Activated T-cell treated with anti-CD3 and anti-CD28 coated beads, Interleukin-2, amount 50 U/mL, for 72 hours (primary cell): ENCODE data around the gene TBC1D19. TPM values are rescaled to one million over a fixed set of nuclear protein-coding genes. Genes with fewer than 3 reads are reported as not detected.
"Not testable (repeated sequence)": the region's sequence is repeated elsewhere in the genome, so short reads cannot be mapped to it uniquely, and the experiment has no call there.

ENCODE experiments used
- ATAC-seq, 2 donors: fragments of 150-1000 bp; cut with Tn5 transposase; replicated peaks in 1 of 2; 2 replicates each; pipeline ENCODE4 v1.10.0; 2021; ENCODE audit warnings: moderate library complexity in 2 of 2, mild to moderate bottlenecking in 1 of 2
- DNase-seq, 2 donors: peaks; one replicate each; pipeline ENCODE4 v3.0.0; 2021 to 2022; ENCODE audit warnings: mixed read lengths in 1 of 2
- H3K27ac Mint-ChIP-seq: one replicate; pipeline ENCODE4 v1.8.0; 2022; ENCODE audit warnings: mild to moderate bottlenecking, moderate library complexity, mixed read lengths
- H3K27me3 Mint-ChIP-seq: one replicate; pipeline ENCODE4 v1.8.0; 2022; ENCODE audit warnings: low read depth, mixed read lengths
- H3K36me3 Mint-ChIP-seq, 2 donors: one replicate each; pipeline ENCODE4 v1.8.0; 2022; ENCODE audit warnings: mixed read lengths in 2 of 2, mild to moderate bottlenecking in 1 of 2; ENCODE audit not compliant: insufficient read depth in 2 of 2
- H3K4me1 Mint-ChIP-seq: one replicate; pipeline ENCODE4 v1.8.0; 2022; ENCODE audit warnings: low read depth, mixed read lengths
- H3K4me3 Mint-ChIP-seq, 2 donors: one replicate each; pipeline ENCODE4 v1.8.0; 2022; ENCODE audit warnings: mild to moderate bottlenecking in 2 of 2, mixed read lengths in 2 of 2, moderate library complexity in 2 of 2
- H3K9me3 Mint-ChIP-seq, 2 donors: one replicate each; pipeline ENCODE4 v1.8.0; 2022; ENCODE audit warnings: mixed read lengths in 2 of 2
- total RNA-seq, 2 donors: library from RNA; stranded (reverse); gene quantifications; one replicate each; pipeline ENCODE4 v1.2.3, GENCODE V29; 2022

The TBC1D19 gene
- total RNA-seq, 2 donors from 2014 or later = 7.6 to 7.9 TPM

DNA sequence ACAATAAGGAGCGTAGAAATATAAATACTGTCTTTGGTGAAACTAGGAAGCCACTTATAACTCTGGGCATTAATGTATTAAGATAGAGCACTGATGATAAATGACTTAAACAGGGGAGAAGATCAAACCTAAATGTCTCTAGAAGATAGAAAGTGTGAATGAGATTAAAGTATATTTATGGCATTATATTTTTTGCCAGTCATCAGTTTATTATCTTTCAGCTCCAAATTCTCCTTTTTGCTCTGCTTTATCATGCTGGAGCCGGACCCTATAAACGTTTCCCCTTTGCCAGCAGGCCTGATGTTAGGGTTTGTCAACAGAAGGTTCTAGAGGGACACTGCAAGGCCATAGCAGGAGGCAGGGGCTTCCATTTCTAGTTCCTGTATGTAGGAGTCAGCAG is 76.4 kb downstream of the TBC1D19 start:
- no peak for ATAC-seq
- H3K27ac Mint-ChIP-seq = no peak overlapping the region
- peaks cover 2 to 9% of the 10 kb centered on the region in 2 donors for H3K36me3 Mint-ChIP-seq

DNA sequence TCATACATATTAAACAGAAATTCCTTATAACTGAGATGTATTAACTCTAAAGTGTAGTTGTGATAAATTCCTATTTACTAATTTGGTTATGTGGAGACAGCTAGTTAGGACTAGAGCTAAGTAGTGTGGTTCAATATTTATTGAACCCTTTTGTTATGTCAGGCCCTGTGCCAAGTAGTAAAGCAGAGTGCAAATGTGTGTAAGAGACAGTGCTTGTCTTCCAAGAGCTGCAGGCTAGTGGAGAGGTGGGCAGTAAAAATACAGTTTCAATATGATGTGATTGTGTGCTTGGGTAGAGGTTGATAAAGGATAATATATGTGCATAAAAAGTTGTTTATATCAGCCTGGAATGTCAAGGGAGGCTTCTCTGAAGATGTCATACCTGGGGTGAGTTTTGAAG is 80.0 kb downstream of the TBC1D19 start:
- Mint-ChIP-seq H3K9me3 (no peaks in the 10 kb centered on the region), H3K4me1 (no peaks in the 10 kb centered on the region), H3K27ac (no peak overlapping the region), H3K4me3 (no peak overlapping the region), H3K27me3 (no peaks in the 10 kb centered on the region), H3K36me3 (no peaks in the 10 kb centered on the region)
- DNase-seq (no peak), ATAC-seq (no peak)

More for the DNA sequence above, 76.4 kb downstream of the TBC1D19 start:
- peaks cover 3% of the 10 kb centered on the region in 2 donors for H3K9me3 Mint-ChIP-seq
- DNase-seq = no peak
- H3K4me3 Mint-ChIP-seq = no peak overlapping the region
- H3K4me1 Mint-ChIP-seq = no peaks in the 10 kb centered on the region
- no peaks in the 10 kb centered on the region for H3K27me3 Mint-ChIP-seq

DNA sequence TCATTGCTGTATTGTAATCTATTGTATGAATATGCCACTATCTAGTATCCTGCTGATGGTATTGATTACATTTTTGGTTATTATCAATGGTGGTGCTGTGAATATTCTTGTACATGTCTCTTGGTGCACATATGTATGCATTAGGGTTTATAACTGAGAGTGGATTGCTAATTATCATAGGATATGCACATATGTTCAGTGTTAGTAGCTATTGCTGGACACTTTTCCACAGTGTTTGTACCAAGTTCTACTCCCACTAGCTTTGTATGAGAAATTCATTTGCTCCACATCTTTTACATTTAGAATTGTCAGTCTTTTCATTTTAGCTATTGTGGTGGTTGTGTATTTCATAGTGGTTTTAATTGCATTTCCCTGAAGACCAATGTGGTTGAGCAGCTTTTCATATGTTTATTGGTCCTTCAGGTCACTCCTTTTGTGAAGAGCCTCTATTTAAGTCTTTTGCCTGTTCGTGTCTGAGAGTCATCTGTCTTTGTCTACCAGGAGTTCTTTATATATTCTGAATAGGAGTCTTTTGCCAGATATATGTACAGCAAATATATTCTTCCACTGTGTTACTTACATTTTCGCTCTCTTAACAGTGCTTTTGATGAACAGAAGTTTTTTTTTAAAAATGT is 87.1 kb downstream of the TBC1D19 start:
- DNase-seq (no peak), ATAC-seq (no peak)
- H3K27me3 Mint-ChIP-seq = no peaks in the 10 kb centered on the region
- no peaks in the 10 kb centered on the region for H3K9me3 Mint-ChIP-seq
- H3K36me3 Mint-ChIP-seq = no peaks in the 10 kb centered on the region
- no peak overlapping the region for H3K27ac Mint-ChIP-seq
- no peaks in the 10 kb centered on the region for H3K4me1 Mint-ChIP-seq
- no peak overlapping the region for H3K4me3 Mint-ChIP-seq

DNA sequence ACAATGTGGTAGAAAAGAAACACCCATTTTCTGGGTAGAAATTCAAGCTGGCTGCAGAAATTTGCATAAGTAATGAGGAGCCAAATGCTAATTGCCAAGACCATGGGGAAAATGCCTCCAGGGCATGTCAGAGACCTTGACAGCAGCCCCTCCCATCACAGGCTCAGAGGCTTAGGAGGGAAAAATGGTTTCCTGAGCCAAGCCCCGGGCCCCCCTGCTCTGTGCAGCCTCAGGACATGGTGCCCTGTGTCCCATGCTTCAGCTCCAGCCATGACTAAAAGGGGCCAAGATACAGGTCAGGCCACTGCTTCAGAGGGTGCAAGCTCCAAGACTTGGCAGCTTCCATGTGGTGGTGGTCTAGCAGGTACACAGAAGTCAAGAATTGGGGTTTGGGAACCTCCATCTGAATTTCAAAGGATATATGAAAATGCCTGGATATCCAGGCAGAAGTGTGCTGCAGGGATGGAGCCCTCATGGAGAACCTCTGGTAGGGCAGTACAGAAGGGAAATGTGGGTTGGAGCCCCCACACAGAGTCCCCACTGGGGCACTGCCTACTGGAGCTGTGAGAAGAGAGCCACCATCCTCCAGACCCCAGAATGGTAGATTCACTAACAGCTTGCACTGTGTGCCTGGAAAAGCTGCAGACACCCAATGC is 95.3 kb downstream of the TBC1D19 start:
- not testable (repeated sequence) for H3K27me3 Mint-ChIP-seq, DNase-seq, H3K4me3 Mint-ChIP-seq, H3K27ac Mint-ChIP-seq, ATAC-seq, H3K4me1 Mint-ChIP-seq
- H3K36me3 Mint-ChIP-seq = peaks cover 25 to 29% of the 10 kb centered on the region in 2 donors
- peaks cover 9 to 11% of the 10 kb centered on the region in 2 donors for H3K9me3 Mint-ChIP-seq

DNA sequence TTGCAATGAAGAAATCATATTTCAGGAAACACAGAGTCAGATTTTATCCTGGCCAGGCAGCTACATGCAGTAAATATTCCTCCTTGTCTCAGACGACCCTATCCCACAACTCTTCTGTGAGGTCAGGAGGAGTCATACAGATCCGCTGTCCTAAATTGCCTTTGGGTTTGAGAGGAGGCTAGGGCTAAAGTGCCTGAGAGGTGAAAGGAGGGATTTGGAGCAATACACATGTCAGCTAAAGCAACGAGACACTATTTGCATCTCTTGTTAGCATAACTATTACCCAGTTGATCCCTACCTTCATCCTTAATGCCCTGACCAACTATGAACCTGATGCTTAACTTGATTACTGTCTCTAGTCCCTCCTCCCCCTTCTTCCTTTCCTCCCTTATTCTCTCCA is 98.6 kb downstream of the TBC1D19 start:
- H3K9me3 Mint-ChIP-seq = peaks cover 4 to 5% of the 10 kb centered on the region in 2 donors
- H3K4me3 Mint-ChIP-seq = no peak overlapping the region
- ATAC-seq (no peak), DNase-seq (no peak)
- no peak overlapping the region for H3K27ac Mint-ChIP-seq
- peaks cover 22 to 25% of the 10 kb centered on the region in 2 donors for H3K36me3 Mint-ChIP-seq
- no peaks in the 10 kb centered on the region for H3K27me3 Mint-ChIP-seq
- no peaks in the 10 kb centered on the region for H3K4me1 Mint-ChIP-seq

- DNase-seq = no peak
- H3K36me3 Mint-ChIP-seq = peaks cover 3 to 8% of the 10 kb centered on the region in 2 donors
- H3K4me3 Mint-ChIP-seq = no peak overlapping the region
- no peaks in the 10 kb centered on the region for H3K27me3 Mint-ChIP-seq
- no peak overlapping the region for H3K27ac Mint-ChIP-seq
- H3K9me3 Mint-ChIP-seq = no peaks in the 10 kb centered on the region
- no peak for ATAC-seq
- no peaks in the 10 kb centered on the region for H3K4me1 Mint-ChIP-seq
Observed at GRCh38 chr4:26685250-26685649, 101.4 kb downstream of the TBC1D19 start.

DNA sequence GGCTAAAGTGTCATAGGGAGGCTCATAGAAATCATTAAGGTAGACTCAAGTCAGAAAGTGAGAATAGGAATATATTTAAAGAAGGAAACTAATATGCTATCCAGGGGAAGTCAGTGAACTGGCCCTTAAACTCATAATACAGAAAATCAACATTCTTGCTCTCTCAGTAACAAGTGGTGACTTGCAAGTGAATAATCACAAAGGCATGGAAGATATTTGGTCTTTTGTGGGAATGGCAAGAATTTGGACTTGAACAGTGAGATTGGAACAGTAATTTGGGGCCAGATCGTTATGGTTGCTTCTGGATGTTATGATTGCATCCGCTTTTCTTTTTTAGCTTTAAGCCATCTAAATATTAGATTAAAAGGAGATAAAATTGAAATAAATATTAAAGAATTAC is 103.8 kb downstream of the TBC1D19 start:
- Mint-ChIP-seq H3K27me3 (no peaks in the 10 kb centered on the region), H3K36me3 (peaks cover 2 to 8% of the 10 kb centered on the region in 2 donors), H3K4me3 (no peak overlapping the region)

GRCh38 chr4:26690506-26690905 is 106.6 kb downstream of the TBC1D19 start:
- Mint-ChIP-seq H3K4me3 (no peak overlapping the region), H3K27ac (no peak overlapping the region)

More for the DNA sequence above, 103.8 kb downstream of the TBC1D19 start:
- no peak for DNase-seq
- no peak for ATAC-seq
- Mint-ChIP-seq H3K9me3 (no peaks in the 10 kb centered on the region), H3K4me1 (no peaks in the 10 kb centered on the region), H3K27ac (no peak overlapping the region)

DNA sequence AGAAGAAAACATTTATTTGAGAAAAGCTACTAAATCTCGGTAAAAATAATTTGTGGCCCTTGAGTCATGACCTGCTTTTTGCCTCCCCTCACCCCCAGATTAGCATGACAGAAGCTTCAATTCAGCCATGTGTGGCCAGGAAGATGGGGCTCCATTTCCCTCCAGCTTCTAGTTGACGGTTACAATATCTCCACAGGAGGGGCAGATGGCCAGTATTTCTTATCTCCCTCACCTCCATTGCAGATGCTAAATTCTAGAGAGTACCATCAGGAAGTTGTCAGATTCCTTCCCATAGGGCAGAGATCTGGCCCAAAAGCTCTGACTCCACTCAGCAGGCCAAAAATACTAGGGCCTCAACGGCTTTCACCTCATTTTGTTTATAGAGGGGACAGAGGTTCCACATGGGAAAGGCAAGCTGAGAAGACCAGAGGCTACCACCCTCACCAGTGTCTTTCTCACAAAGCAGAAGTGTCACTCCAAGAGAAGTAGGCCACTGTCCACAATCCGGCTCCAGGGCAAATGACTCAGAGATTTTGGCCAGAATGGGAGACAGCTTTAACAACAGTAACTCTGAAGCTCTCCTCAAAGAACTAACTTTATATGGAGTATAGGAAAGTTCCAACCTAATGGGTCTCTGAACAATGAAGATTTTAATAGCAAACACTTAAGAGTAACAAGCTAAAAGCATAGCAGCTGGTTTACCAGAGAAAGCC is 108.3 kb downstream of the TBC1D19 start:
- Mint-ChIP-seq H3K27ac (no peak overlapping the region), H3K36me3 (peaks cover 6 to 7% of the 10 kb centered on the region in 2 donors), H3K9me3 (peaks cover 6 to 13% of the 10 kb centered on the region in 2 donors), H3K4me3 (no peak overlapping the region), H3K27me3 (no peaks in the 10 kb centered on the region), H3K4me1 (no peaks in the 10 kb centered on the region)
- DNase-seq (no peak), ATAC-seq (no peak)

More at GRCh38 chr4:26690506-26690905, 106.6 kb downstream of the TBC1D19 start:
- Mint-ChIP-seq H3K4me1 (no peaks in the 10 kb centered on the region), H3K9me3 (peaks cover 0 to 2% of the 10 kb centered on the region in 2 donors), H3K36me3 (peaks cover 2 to 8% of the 10 kb centered on the region in 2 donors), H3K27me3 (no peaks in the 10 kb centered on the region)
- ATAC-seq = no peak
- DNase-seq = no peak

DNA sequence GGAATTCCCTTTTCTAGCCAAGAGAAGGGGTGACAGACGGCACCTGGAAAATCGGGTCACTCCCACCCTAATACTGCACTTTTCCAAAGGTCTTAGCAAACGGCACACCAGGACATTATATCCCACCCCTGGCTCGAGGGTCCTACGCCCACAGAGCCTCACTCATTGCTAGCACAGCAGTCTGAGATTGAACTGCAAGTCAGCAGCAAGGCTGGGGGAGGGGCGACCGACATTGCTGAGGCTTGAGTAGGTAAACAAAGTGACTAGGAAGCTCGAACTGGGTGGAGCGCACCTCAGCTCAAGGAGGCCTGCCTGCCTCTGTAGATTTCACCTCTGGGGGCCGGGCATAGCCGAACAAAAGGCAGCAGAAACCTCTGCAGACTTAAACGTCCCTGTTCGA is 110.2 kb downstream of the TBC1D19 start:
- not testable (repeated sequence) for DNase-seq, ATAC-seq, H3K27me3 Mint-ChIP-seq, H3K4me1 Mint-ChIP-seq, H3K36me3 Mint-ChIP-seq, H3K4me3 Mint-ChIP-seq, H3K27ac Mint-ChIP-seq
- peaks cover 11 to 13% of the 10 kb centered on the region in 2 donors for H3K9me3 Mint-ChIP-seq

DNA sequence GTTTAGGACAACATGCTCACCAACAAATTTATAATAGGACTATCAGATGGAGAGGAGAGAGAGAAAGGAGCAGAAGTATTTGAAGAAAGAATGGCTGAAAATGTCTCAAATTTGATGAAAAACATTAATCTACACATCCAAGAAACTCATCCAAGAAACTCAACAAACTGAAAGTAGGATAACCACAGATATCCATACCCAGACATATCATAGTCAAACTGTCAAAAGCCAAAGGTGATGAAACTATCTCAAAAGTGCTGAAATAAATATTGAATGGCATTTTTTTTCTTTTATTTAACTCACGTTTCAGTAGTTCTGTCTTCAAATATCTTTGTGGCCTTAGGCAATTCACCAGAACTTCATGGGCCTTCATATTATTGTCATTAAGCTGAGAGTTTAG is 116.2 kb downstream of the TBC1D19 start:
- H3K36me3 Mint-ChIP-seq = peaks cover 0 to 6% of the 10 kb centered on the region in 2 donors
- no peak overlapping the region for H3K27ac Mint-ChIP-seq
- H3K4me3 Mint-ChIP-seq = no peak overlapping the region
- H3K27me3 Mint-ChIP-seq = no peaks in the 10 kb centered on the region
- ATAC-seq (no peak), DNase-seq (no peak)
- no peaks in the 10 kb centered on the region for H3K4me1 Mint-ChIP-seq
- H3K9me3 Mint-ChIP-seq = peaks cover 11 to 13% of the 10 kb centered on the region in 2 donors

DNA sequence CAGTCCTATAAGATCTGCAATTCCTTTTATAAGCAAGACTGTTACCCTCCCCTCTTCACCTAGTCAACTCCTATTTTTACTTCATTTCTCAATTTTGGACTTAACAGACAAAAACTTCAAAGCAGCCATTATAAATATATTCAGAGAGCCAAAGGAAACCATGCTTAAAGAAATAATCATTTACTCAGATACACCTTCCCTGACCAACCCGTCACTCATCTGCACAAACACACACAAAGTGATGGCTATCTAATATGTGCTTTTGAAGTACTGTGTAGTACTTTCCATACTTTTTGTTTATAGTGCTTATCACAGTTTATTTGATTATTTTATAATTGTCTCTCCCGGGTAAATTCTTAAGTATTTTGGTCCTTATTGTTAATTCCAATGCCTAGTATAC is 117.2 kb downstream of the TBC1D19 start:
- Mint-ChIP-seq H3K36me3 (peaks cover 0 to 6% of the 10 kb centered on the region in 2 donors), H3K27me3 (no peaks in the 10 kb centered on the region), H3K9me3 (peaks cover 9 to 11% of the 10 kb centered on the region in 2 donors), H3K27ac (peak overlapping the region; percentile 0), H3K4me1 (no peaks in the 10 kb centered on the region), H3K4me3 (no peak overlapping the region)
- ATAC-seq = no peak
- DNase-seq = no peak

- Mint-ChIP-seq H3K27ac (no peak overlapping the region), H3K4me3 (no peak overlapping the region), H3K4me1 (no peaks in the 10 kb centered on the region), H3K27me3 (no peaks in the 10 kb centered on the region), H3K36me3 (peaks cover 0 to 3% of the 10 kb centered on the region in 2 donors), H3K9me3 (peaks cover 3 to 7% of the 10 kb centered on the region in 2 donors)
- DNase-seq (no peak), ATAC-seq (no peak)
Observed at GRCh38 chr4:26701786-26702227, 117.9 kb downstream of the TBC1D19 start.
